Lower lobe of right lung (tissue), 2 donors: ENCODE measurements around the gene GPRIN2. TPM values are rescaled to one million over a fixed set of nuclear protein-coding genes. Genes with fewer than 3 reads are reported as not detected.

Experiments
- ATAC-seq, 2 donors: fragments of 200-7000 bp; cut with Tn5 transposase; one replicate each; pipeline ENCODE4 v1.9.1; 2020 to 2022; ENCODE audit warnings: mild to moderate bottlenecking in 2 of 2, moderate library complexity in 2 of 2
- DNase-seq: peaks from one replicate; pipeline ENCODE4 v3.0.0-alpha.2; 2020
- H3K27ac ChIP-seq: fragments of 200-600 bp; one replicate; pipeline ENCODE4 v1.8.0; 2022
- H3K27me3 ChIP-seq: fragments of 200-600 bp; one replicate; pipeline ENCODE4 v1.8.0; 2022; ENCODE audit warnings: low read depth
- H3K36me3 ChIP-seq: fragments of 200-600 bp; one replicate; pipeline ENCODE4 v1.8.0; 2022; ENCODE audit warnings: mild to moderate bottlenecking
- H3K4me1 ChIP-seq: fragments of 200-600 bp; one replicate; pipeline ENCODE4 v1.8.0; 2022
- H3K4me3 ChIP-seq: fragments of 200-600 bp; one replicate; pipeline ENCODE4 v1.8.0; 2022; ENCODE audit warnings: mild to moderate bottlenecking
- H3K9me3 ChIP-seq: fragments of 200-600 bp; one replicate; pipeline ENCODE4 v1.8.0; 2022
- CTCF ChIP-seq: fragments of 200-600 bp; IDR thresholded peaks from one replicate; pipeline ENCODE4 v1.8.0; 2022; ENCODE audit warnings: antibody characterized with exemption, mild to moderate bottlenecking
- intact Hi-C: fragments of 100-400 bp; cut with DNase I; formaldehyde crosslinking; loops from one replicate; pipeline ENCODE4 v1.11.0; 2022
- total RNA-seq: library from RNA; stranded (reverse); fragmentation: NEBNext Ultra II Directional; extraction: Animal tissue kit (Norgen Biotek cat#: 25700); gene quantifications from one replicate; pipeline ENCODE4 v1.2.1, GENCODE V29; 2021
- donor health status: DM: no; HTN: yes; CAD: no; lungs with severe emphysema.

Gene GPRIN2
- total RNA-seq, 1 donor from 2014 or later: 42.1 TPM

GRCh38 chr10:46528171-46528671 lies 28.2 kb downstream of the GPRIN2 start:
- Histone ChIP-seq H3K4me3 (no peak overlapping the region), H3K27me3 (no peaks in the 10 kb centered on the region), H3K9me3 (no peaks in the 10 kb centered on the region), H3K36me3 (no peaks in the 10 kb centered on the region), H3K4me1 (peaks cover 13% of the 10 kb centered on the region), H3K27ac (no peak overlapping the region)
- no peak for TF ChIP-seq CTCF
- ATAC-seq (peak in 1 of 2 donors; percentile 2), DNase-seq (peak; percentile 53)
- intact Hi-C loops: no loop called here

DNA sequence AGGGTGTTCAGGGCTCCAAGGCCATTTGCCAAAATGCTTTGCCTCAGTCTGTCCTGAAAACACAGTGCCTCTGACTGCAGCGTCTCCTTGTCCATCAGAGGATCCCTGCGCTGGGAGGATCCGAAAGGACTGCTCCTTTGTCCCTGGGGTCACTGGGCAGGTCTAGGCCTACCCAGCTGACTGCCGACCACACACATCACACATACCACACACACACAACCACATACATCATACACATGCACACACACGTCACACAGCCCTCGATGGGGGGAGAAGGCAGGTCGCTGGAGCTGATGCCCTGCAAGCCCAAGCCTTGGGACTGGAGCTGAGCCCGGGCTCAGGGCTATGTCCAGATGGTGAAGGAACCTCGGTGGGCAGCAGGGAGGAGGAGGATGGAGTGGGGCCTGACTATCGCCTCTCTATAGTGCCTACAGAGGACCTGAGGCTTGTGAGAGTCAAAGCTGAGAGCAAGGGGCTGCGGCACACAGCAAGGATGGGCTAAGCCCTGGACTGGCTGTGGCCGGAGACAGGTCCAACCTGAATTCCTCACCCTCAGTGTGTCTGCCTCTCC lies 29.1 kb downstream of the GPRIN2 start:
- ATAC-seq (peak in 1 of 2 donors; percentile 0), DNase-seq (peak; percentile 49)
- no peak overlapping the region for H3K27ac ChIP-seq
- H3K27me3 ChIP-seq: no peaks in the 10 kb centered on the region
- H3K4me3 ChIP-seq: no peak overlapping the region
- TF ChIP-seq CTCF: no peak
- intact Hi-C loops: no loop called here
- H3K4me1 ChIP-seq: peaks cover 14% of the 10 kb centered on the region
- H3K9me3 ChIP-seq: no peaks in the 10 kb centered on the region
- H3K36me3 ChIP-seq: no peaks in the 10 kb centered on the region

DNA sequence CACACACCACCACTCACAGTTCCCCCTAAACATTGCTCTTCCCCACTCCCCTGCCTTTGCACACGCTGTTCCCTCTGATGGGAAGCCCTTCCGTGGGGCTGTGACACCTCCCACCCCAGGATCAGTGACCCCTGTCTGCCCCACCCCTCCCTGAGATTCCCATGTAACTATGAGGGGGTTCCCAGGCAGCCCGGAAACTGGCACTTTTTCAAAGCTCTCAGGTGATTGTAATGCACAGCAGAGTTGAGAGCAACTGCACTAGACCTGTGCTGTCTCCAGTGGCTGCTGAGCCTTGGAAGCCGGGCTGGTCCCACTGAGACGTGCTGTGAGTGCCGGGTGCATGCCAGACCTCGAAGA lies 29.8 kb downstream of the GPRIN2 start:
- no peak for TF ChIP-seq CTCF
- peak; percentile 12 to 14 for ATAC-seq
- H3K4me3 ChIP-seq: no peak overlapping the region
- H3K9me3 ChIP-seq: no peaks in the 10 kb centered on the region
- peak; percentile 64 for DNase-seq
- intact Hi-C loops: no loop called here
- H3K27ac ChIP-seq: no peak overlapping the region
- H3K36me3 ChIP-seq: no peaks in the 10 kb centered on the region
- H3K27me3 ChIP-seq: no peaks in the 10 kb centered on the region
- peaks cover 14% of the 10 kb centered on the region for H3K4me1 ChIP-seq

DNA sequence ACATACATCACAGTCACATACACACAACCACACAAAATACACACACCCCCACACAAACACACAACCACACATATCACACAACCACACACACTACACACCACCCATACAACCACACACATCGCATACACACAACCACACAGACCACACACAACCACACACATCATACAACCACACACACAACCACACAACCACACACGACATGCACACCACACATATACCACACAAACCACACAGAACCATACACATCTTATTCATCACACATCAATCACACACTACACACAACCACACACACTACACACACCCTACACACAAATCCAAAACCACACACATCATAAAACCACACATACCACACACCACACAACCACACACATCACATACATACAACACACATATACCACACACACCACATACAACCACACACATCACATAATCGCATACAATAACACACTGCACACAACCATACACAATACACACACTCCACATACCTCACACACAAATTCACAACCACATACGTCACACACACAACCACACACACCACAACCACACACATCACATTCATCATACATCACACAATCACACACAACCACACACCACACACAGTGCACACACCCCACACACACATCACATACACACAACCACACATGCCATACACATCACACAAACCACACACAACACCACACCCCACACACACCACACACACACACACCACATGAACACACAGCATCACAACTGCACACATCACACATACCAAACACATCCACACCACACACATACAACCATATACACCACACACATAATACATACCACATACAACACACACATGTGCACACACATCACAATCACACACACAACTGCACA lies 30.4 kb downstream of the GPRIN2 start:
- no peak for TF ChIP-seq CTCF
- DNase-seq (no peak), ATAC-seq (no peak)
- intact Hi-C loops: no loop called here
- Histone ChIP-seq H3K27me3 (no peaks in the 10 kb centered on the region), H3K4me1 (peaks cover 14% of the 10 kb centered on the region), H3K36me3 (no peaks in the 10 kb centered on the region), H3K27ac (no peak overlapping the region), H3K9me3 (no peaks in the 10 kb centered on the region), H3K4me3 (no peak overlapping the region)

- Histone ChIP-seq H3K27me3 (peaks cover 6% of the 10 kb centered on the region), H3K36me3 (no peaks in the 10 kb centered on the region), H3K27ac (no peak overlapping the region), H3K9me3 (no peaks in the 10 kb centered on the region), H3K4me3 (no peak overlapping the region), H3K4me1 (peaks cover 14% of the 10 kb centered on the region)
- no peak for TF ChIP-seq CTCF
- peak; percentile 13 to 15 for ATAC-seq
- intact Hi-C loops: no loop called here
- DNase-seq: peak; percentile 48
Measured at GRCh38 chr10:46525177-46525823, 31.2 kb downstream of the GPRIN2 start.
